Sigmoid colon (tissue), 4 donors: Measurements from ENCODE around the gene MACROH2A1.

ENCODE experiments used
- EP300 ChIP-seq, 4 donors: sonication (generic); formaldehyde crosslinking; IDR thresholded peaks; one replicate each; pipeline ENCODE4 v1.6.1; 2017; ENCODE audit warnings: antibody characterized with exemption in 4 of 4
- POLR2A ChIP-seq, 2 donors: fragments of 450-650 bp; IDR thresholded peaks; one replicate each; pipeline ENCODE4 v1.6.1; 2016; ENCODE audit warnings: antibody characterized with exemption in 2 of 2, mild to moderate bottlenecking in 2 of 2, moderate library complexity in 2 of 2
- POLR2AphosphoS5 ChIP-seq, 4 donors: sonication (generic); formaldehyde crosslinking; IDR thresholded peaks; one replicate each; pipeline ENCODE4 v1.6.1; 2017; ENCODE audit warnings: antibody characterized with exemption in 4 of 4
- TF ChIP-seq, protein P1 (sequence below), 4 experiments: fragments of 450-650 bp in 3 of 4; fragments of 200-600 bp in 1 of 4; IDR thresholded peaks; one replicate each; pipeline ENCODE4 v1.5.1; 2016 to 2019; ENCODE audit warnings: antibody characterized with exemption in 4 of 4, mild to moderate bottlenecking in 3 of 4, moderate library complexity in 2 of 4

DNA sequence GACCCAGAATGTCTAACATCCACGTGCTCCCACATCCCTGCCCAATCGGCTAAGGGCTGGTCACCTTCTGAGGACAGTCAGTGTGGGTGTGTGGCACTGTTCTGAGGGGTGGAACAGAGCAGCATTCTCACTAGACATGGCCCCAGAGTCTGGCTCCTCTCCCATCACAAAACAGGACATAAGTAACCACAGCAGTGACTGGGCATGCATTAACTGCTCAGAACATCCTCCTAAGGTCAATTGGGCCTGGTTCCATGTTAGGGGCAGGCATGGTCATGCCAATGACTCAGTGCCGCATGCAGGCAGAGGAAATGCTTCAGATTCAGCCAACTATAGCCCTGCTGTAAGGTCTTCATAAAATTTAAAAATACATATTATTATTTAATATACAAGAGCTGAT lies 12.9 kb downstream of the MACROH2A1 start:
- no peak for TF ChIP-seq EP300 (IDR thresholded peaks at IDR 0.05)
- TF ChIP-seq, protein P1, sequence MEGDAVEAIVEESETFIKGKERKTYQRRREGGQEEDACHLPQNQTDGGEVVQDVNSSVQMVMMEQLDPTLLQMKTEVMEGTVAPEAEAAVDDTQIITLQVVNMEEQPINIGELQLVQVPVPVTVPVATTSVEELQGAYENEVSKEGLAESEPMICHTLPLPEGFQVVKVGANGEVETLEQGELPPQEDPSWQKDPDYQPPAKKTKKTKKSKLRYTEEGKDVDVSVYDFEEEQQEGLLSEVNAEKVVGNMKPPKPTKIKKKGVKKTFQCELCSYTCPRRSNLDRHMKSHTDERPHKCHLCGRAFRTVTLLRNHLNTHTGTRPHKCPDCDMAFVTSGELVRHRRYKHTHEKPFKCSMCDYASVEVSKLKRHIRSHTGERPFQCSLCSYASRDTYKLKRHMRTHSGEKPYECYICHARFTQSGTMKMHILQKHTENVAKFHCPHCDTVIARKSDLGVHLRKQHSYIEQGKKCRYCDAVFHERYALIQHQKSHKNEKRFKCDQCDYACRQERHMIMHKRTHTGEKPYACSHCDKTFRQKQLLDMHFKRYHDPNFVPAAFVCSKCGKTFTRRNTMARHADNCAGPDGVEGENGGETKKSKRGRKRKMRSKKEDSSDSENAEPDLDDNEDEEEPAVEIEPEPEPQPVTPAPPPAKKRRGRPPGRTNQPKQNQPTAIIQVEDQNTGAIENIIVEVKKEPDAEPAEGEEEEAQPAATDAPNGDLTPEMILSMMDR (IDR thresholded peaks at IDR 0.05), result no peak
- TF ChIP-seq POLR2A (IDR thresholded peaks at IDR 0.05), result no peak
- no peak for TF ChIP-seq POLR2AphosphoS5 (IDR thresholded peaks at IDR 0.05)
